Epithelial cell of esophagus (primary cell): ENCODE results near the gene UBB.

ENCODE experiments used
- DNase-seq: peaks from one replicate; pipeline ENCODE4 v3.0.0; 2010; ENCODE audit warnings: low read depth
- H3K4me3 ChIP-seq: 2 replicates; pipeline ENCODE4 v1.5.1; 2011; ENCODE audit warnings: mild to moderate bottlenecking, low read length, control low read depth
- TF ChIP-seq, protein P1 (sequence below): IDR thresholded peaks from 2 replicates; pipeline ENCODE4 v1.5.1; 2011; ENCODE audit warnings: low read depth, mild to moderate bottlenecking, low read length, control low read depth, inconsistent platforms; ENCODE audit not compliant: insufficient read depth; ENCODE audit errors: missing control alignments

UBB gene

DNA sequence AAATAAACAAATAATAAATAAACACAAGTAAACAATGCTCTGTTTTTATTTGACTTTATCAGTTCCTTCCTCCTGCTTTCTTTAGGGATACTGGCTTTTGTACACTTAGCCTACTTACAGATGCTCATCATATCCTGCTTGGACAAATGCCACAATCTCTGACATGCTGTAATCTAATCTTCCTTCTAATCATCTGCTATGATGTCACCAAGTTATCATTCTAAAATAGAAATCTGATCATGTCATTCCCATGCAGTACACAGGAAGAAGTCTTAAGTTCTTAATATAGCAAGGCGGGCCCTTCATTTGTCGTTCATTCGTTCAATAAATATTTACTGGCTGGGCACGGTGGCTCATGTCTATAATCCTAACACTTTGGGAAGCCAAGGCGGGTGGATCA lies 9.1 kb upstream of the UBB start:
- no peak overlapping the region for H3K4me3 ChIP-seq
- peak; percentile 88 for DNase-seq
- TF ChIP-seq, protein P1, sequence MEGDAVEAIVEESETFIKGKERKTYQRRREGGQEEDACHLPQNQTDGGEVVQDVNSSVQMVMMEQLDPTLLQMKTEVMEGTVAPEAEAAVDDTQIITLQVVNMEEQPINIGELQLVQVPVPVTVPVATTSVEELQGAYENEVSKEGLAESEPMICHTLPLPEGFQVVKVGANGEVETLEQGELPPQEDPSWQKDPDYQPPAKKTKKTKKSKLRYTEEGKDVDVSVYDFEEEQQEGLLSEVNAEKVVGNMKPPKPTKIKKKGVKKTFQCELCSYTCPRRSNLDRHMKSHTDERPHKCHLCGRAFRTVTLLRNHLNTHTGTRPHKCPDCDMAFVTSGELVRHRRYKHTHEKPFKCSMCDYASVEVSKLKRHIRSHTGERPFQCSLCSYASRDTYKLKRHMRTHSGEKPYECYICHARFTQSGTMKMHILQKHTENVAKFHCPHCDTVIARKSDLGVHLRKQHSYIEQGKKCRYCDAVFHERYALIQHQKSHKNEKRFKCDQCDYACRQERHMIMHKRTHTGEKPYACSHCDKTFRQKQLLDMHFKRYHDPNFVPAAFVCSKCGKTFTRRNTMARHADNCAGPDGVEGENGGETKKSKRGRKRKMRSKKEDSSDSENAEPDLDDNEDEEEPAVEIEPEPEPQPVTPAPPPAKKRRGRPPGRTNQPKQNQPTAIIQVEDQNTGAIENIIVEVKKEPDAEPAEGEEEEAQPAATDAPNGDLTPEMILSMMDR = no peak

DNA sequence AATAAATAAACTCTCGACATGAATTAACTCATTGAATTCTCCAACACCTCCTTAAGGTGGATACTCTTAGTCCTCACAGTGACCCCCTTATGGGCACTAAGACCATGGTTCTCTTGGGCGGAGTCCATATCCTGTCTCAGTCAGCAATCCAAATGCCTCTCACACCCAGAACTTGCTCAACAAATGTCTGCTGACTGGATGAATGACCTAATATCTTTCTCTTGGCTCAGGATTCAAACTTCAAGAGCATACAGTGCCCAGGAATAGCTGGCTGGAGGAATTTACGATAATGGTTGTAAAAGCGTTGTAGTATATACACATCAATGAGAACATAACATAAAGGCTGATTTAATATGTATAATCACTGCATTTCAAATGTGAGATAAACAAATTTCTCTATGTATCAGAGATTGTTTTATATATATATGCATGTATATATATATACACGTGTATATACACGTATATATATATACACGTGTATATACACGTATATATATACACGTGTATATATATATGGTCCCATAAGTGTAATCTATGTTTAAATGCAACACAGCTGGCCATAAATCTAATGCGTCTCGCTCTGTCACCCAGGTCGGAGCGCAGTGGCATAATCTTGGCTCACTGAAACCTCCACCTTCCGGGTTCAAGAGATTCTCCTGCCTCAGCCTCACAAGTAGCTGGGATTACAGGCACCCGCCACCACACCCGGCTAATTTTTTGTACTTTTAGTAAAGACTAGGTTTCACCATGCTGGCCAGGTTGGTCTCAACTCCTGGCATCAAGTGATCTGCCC lies 6.5 kb upstream of the UBB start:
- no peak overlapping the region for H3K4me3 ChIP-seq
- peak; percentile 87 for DNase-seq
- TF ChIP-seq, protein P1 = no peak

DNA sequence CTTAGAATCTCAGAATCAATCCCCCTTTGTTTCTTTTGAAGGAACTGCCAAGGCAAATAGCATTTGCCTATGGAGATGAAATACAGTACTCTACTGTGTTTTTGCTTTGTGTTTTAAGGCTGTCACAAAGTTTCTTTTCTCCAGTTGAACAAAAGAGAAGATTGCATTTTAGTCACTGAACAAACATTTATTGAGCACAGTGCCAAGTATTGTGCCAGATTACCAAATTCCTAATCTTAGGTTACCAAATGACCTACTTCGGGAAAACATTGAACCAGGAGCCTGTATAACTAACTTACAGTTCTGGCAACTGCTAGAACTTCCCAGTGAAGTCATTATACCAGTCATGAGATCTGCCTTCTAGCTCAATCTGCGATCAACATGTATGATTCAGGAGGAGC lies 3.0 kb upstream of the UBB start:
- TF ChIP-seq, protein P1 = no peak
- H3K4me3 ChIP-seq = no peak overlapping the region
- peak; percentile 90 for DNase-seq

DNA sequence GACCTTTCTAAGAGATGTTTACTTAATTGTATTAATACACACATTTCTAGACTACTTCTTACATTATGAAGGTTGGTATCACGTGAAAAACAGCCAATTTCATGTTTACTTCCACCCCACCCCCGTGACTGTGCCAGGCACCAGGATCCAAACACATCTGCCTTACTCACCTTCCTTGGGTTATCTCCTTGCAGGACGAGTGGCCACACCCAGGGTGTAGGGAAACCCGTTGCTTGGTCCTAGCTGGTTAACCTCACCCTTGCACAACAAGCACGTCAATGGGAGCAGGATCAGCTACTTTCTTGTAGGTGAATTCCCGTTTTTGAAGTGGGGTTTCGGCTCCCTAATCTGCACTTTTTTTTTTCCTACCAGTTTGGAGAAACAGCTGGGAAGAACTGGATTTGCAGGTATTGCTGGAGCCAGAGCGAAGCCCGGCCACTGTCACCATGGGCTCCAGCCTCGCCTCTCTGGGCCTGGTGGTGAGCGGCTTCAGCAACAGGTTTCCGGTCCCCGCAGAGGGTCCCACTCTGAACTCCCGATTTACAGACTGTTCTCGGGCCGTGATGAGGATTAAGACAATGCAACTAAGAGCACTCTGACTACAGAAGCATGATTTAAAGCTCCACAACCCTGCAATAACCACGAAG lies 2.1 kb upstream of the UBB start:
- TF ChIP-seq, protein P1 = no peak
- no peak overlapping the region for H3K4me3 ChIP-seq
- DNase-seq = peak; percentile 99

DNA sequence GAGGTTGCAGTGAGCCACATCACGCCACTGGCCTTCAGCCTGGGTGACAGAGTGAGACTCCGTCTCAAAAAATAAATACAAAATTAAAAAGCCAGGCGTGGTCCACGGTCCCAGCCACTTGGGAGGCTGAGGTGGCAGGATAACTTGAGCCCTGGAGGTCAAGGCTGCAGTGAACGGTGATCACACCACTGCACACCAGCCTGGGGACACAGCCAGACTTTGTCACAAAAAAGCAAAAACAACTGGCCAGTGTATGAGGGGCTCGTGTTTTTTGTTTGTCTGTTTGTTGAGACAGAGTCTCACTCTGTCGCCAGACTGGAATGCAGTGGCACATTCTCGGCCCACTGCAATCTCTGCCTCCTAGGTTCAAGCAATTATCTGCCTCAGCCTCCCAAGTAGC lies 1.2 kb upstream of the UBB start:
- TF ChIP-seq, protein P1 = no peak
- no peak overlapping the region for H3K4me3 ChIP-seq

DNA sequence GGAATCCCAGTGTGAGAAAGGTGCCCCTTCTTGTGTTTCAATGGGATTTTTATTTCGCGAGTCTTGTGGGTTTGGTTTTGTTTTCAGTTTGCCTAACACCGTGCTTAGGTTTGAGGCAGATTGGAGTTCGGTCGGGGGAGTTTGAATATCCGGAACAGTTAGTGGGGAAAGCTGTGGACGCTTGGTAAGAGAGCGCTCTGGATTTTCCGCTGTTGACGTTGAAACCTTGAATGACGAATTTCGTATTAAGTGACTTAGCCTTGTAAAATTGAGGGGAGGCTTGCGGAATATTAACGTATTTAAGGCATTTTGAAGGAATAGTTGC lies 567 bp downstream of the UBB start:
- TF ChIP-seq, protein P1 = no peak
- peak; percentile 27 for DNase-seq
- peak overlapping the region; percentile 96 for H3K4me3 ChIP-seq

More for the DNA sequence above, 1.2 kb upstream of the UBB start:
- DNase-seq = no peak
